Measurements from ENCODE around the gene ANKH.

ANKH gene

DNA sequence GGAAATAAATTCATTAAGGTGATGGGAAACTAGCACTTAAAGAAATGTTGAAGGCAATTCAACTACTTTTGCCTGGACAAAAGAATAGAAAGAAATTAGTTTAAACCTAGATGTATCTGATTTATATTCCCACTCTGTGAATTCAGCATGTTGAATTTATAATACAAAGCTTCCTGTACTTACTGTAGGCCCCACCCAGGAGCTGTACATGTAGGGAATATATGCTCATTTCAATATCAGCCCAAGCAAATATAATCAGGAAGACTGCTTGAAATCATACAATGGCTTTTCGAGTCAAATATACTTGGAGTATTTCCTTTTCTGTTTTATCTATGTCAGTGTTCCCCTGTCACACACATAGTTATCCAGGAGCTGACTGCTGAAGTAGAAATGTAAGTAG lies 105.0 kb downstream of the ANKH start:
- Histone ChIP-seq H3K4me3 (no peak overlapping the region), H3K36me3 (peaks cover 0 to 23% (median 4%) of the 10 kb centered on the region in 3 donors)

DNA sequence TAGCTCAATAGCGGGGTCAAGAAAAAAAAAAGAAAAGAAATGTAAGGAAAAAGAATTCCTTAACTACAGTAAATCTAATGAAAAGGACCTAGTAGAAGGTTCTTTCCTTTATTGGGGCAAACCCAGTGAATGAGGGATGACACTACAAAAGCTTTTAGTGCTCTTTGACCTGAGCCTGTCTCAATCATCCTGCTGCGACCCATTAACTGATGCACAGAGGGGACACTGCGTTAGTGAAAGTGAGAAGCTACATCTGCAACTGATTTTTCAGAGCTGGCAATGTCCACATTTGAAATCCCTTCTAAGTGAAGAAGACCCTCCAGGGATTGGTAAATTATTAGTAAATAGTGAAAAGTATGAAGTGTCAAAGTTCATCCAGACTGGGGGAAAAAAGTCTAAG lies 106.0 kb downstream of the ANKH start:
- no peak overlapping the region for H3K27ac ChIP-seq
- peaks cover 0 to 6% (median 2%) of the 10 kb centered on the region in 4 donors for H3K4me1 ChIP-seq
- no peak overlapping the region for H3K4me3 ChIP-seq
- intact Hi-C loops (cut with DNase I; ENCODE audit: low total_unique reads): no loop called here
- DNase-seq: no peak
- no peaks in the 10 kb centered on the region for H3K27me3 ChIP-seq
- peaks cover 0 to 23% (median 4%) of the 10 kb centered on the region in 3 donors for H3K36me3 ChIP-seq
- H3K9me3 ChIP-seq: no peaks in the 10 kb centered on the region
- TF ChIP-seq, protein P1, sequence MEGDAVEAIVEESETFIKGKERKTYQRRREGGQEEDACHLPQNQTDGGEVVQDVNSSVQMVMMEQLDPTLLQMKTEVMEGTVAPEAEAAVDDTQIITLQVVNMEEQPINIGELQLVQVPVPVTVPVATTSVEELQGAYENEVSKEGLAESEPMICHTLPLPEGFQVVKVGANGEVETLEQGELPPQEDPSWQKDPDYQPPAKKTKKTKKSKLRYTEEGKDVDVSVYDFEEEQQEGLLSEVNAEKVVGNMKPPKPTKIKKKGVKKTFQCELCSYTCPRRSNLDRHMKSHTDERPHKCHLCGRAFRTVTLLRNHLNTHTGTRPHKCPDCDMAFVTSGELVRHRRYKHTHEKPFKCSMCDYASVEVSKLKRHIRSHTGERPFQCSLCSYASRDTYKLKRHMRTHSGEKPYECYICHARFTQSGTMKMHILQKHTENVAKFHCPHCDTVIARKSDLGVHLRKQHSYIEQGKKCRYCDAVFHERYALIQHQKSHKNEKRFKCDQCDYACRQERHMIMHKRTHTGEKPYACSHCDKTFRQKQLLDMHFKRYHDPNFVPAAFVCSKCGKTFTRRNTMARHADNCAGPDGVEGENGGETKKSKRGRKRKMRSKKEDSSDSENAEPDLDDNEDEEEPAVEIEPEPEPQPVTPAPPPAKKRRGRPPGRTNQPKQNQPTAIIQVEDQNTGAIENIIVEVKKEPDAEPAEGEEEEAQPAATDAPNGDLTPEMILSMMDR (IDR thresholded peaks at IDR 0.05): no peak

More for the DNA sequence above, 105.0 kb downstream of the ANKH start:
- Histone ChIP-seq H3K9me3 (no peaks in the 10 kb centered on the region), H3K27ac (no peak overlapping the region), H3K4me1 (peaks cover 0 to 10% (median 0%) of the 10 kb centered on the region in 4 donors), H3K27me3 (no peaks in the 10 kb centered on the region)
- TF ChIP-seq, protein P1 (IDR thresholded peaks at IDR 0.05): no peak
- intact Hi-C loops (cut with DNase I; ENCODE audit: low total_unique reads): no loop called here
- DNase-seq: no peak

- Histone ChIP-seq H3K4me1 (peaks cover 0 to 8% (median 4%) of the 10 kb centered on the region in 4 donors), H3K27ac (no peak overlapping the region), H3K9me3 (no peaks in the 10 kb centered on the region), H3K36me3 (peaks cover 0 to 16% (median 0%) of the 10 kb centered on the region in 3 donors), H3K27me3 (no peaks in the 10 kb centered on the region), H3K4me3 (no peak overlapping the region)
- intact Hi-C loops (cut with DNase I; ENCODE audit: low total_unique reads): no loop called here
- TF ChIP-seq, protein P1 (IDR thresholded peaks at IDR 0.05): no peak
- no peak for DNase-seq
Measured at GRCh38 chr5:14762549-14763216, 108.9 kb downstream of the ANKH start.

DNA sequence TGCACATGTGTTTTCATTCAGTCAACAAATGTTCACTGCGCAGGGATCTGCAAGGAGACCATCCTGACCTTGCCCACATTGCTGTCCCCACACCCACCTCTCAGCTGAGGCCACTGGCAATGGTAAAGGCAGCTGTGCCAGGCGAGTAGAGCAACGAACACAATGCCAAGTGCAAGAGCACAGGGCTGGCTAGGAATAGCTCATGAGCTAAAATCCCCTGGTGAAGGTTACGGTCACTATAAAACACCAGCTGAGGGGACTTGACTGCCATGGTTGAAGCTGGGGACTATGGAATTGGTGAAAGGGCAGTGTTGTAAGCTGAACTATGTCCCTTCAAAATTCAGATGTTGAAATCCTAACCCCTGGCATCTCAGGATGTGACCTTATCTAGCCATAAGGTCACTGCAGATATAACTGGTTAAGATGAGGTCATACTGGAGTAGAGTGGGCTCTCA lies 111.0 kb downstream of the ANKH start:
- Histone ChIP-seq H3K27me3 (no peaks in the 10 kb centered on the region), H3K4me3 (no peak overlapping the region), H3K9me3 (no peaks in the 10 kb centered on the region), H3K27ac (no peak overlapping the region), H3K4me1 (peaks cover 0 to 8% (median 4%) of the 10 kb centered on the region in 4 donors), H3K36me3 (peaks cover 0 to 22% (median 0%) of the 10 kb centered on the region in 3 donors)
- intact Hi-C loops (cut with DNase I; ENCODE audit: low total_unique reads): no loop called here
- TF ChIP-seq, protein P1 (IDR thresholded peaks at IDR 0.05): no peak
- no peak for DNase-seq

DNA sequence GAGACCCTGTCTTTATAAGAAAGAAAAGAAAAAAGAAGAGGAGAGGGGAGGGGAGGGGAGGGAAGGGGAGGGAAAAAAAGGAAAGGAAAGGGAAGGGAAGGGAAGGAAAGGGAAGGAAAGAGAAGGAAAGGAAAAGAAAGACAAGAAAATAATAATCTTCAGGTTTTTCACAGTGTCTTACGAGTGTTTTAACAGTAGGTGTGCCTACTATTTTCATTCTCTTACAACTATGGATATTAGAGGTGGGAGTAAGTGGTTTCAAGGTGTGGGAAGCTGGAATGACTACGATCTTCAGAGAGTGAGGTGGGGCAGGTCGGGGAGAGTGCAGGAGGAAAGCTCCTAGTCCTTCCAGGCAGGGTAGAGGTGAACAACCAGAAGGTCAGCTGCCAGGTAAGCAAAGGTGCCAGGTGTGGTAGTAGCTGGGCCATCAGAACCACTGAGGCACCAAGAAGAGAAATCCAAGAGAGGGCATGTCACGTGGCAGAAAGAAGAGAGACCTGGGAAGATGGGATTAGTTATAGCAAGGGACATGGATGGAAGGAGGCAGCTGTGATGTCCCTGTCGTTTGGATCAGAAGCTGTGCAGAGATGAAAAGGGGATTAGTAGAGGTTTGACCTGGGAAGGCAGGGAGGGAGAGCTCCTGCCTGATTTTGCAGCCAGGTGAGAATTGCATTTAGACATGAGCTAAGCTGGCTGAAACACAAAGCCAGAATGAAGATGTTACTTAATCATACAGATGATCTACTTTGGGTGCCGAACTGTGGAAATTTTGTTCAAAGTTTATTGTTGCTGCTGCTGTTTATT lies 111.6 kb downstream of the ANKH start:
- intact Hi-C loops (cut with DNase I; ENCODE audit: low total_unique reads): no loop called here
- H3K36me3 ChIP-seq: peaks cover 0 to 27% (median 6%) of the 10 kb centered on the region in 3 donors
- H3K27ac ChIP-seq: no peak overlapping the region
- peaks cover 0 to 8% (median 4%) of the 10 kb centered on the region in 4 donors for H3K4me1 ChIP-seq
- no peak overlapping the region for H3K4me3 ChIP-seq
- DNase-seq: no peak
- H3K9me3 ChIP-seq: no peaks in the 10 kb centered on the region
- H3K27me3 ChIP-seq: no peaks in the 10 kb centered on the region
- TF ChIP-seq, protein P1 (IDR thresholded peaks at IDR 0.05): no peak
